ENCODE data around the gene WIF1. TPM values are rescaled to one million over a fixed set of nuclear protein-coding genes. Genes with fewer than 3 reads are reported as not detected.

WIF1 gene
- total and polyA plus RNA-seq, 7 experiments from 2014 or later = not detected

GRCh38 chr12:65164244-65164643, 43.1 kb upstream of the WIF1 start:
- Histone ChIP-seq H3K4me3 (ENCODE audit: low read length) (no peak overlapping the region), H3K36me3 (ENCODE audit: control insufficient read depth in 2 of 3, insufficient read depth in 3 of 3, low read length in 3 of 3) (no peaks in the 10 kb centered on the region), H3K9me3 (ENCODE audit: control insufficient read depth in 2 of 3, low read length in 3 of 3) (no peaks in the 10 kb centered on the region), H3K4me1 (ENCODE audit: control insufficient read depth in 2 of 2, insufficient read depth in 2 of 2, low read length in 2 of 2) (peaks cover 3 to 4% of the 10 kb centered on the region in 2 donors), H3K27ac (ENCODE audit: low read depth, low read length) (no peak overlapping the region), H3K27me3 (ENCODE audit: control insufficient read depth in 2 of 2, insufficient read depth in 2 of 2, low read length in 2 of 2) (no peaks in the 10 kb centered on the region)
- Mint-ChIP-seq H3K4me1 (peaks cover 0 to 12% (median 2%) of the 10 kb centered on the region in 7 donors), H3K27me3 (peaks cover 16 to 48% (median 30%) of the 10 kb centered on the region in 5 donors), H3K36me3 (peaks cover 0 to 6% (median 0%) of the 10 kb centered on the region in 5 donors), H3K27ac (no peak overlapping the region), H3K4me3 (no peak overlapping the region), H3K9me3 (no peaks in the 10 kb centered on the region)
- CTCF ChIA-PET = no interaction called here
- POLR2A ChIA-PET = interaction anchor here (0.6 kb wide), 1 partner anchor 67 kb away, joined by 4 read pairs; no protein-coding TSS in a partner anchor
- intact Hi-C loops (cut with micrococcal nuclease) = loop anchor here in 1 of 2 donors (10.0 kb wide), 3 partner anchors 939 to 1389 kb away; partner anchors contain the start of genes KICS2, LLPH and RXYLT1
- no peak for DNase-seq
- no peak for ATAC-seq

GRCh38 chr12:65162609-65163008, 41.5 kb upstream of the WIF1 start:
- Mint-ChIP-seq H3K4me3 (no peak overlapping the region), H3K27ac (no peak overlapping the region), H3K4me1 (peaks cover 0 to 4% (median 0%) of the 10 kb centered on the region in 7 donors), H3K9me3 (no peaks in the 10 kb centered on the region), H3K36me3 (peaks cover 0 to 6% (median 0%) of the 10 kb centered on the region in 5 donors), H3K27me3 (peaks cover 16 to 48% (median 30%) of the 10 kb centered on the region in 5 donors)
- Histone ChIP-seq H3K4me3 (ENCODE audit: low read length) (no peak overlapping the region), H3K27ac (ENCODE audit: low read depth, low read length) (no peak overlapping the region), H3K27me3 (ENCODE audit: control insufficient read depth in 2 of 2, insufficient read depth in 2 of 2, low read length in 2 of 2) (no peaks in the 10 kb centered on the region), H3K9me3 (ENCODE audit: control insufficient read depth in 2 of 3, low read length in 3 of 3) (no peaks in the 10 kb centered on the region), H3K36me3 (ENCODE audit: control insufficient read depth in 2 of 3, insufficient read depth in 3 of 3, low read length in 3 of 3) (no peaks in the 10 kb centered on the region), H3K4me1 (ENCODE audit: control insufficient read depth in 2 of 2, insufficient read depth in 2 of 2, low read length in 2 of 2) (no peaks in the 10 kb centered on the region)
- intact Hi-C loops (cut with micrococcal nuclease) = loop anchor here in 1 of 2 donors (10.0 kb wide), 3 partner anchors 938 to 1388 kb away; partner anchors contain the start of genes KICS2, LLPH and RXYLT1
- ChIA-PET POLR2A (no interaction called here), CTCF (no interaction called here)
- ATAC-seq (no peak), DNase-seq (no peak)

DNA sequence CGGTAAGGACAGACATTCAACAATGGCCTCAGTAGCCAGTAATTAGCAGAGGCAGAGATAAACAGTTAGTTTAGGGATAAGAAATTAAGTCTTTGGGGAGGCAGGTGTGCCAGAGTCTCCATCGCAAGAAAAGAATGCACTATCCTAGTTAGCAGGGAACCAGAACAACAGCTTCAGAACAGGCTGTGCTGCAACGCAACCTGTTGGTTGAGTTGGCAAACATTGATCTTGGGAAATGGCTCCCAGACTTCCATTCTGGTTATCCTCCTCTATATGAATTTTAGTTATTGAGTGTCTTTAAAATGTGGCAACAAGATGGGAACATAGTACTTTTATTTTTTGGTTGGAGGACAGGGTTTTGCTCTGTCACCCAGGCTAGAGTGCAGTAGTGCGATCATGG, 36.0 kb upstream of the WIF1 start:
- peak overlapping the region in 2 of 9 donors; percentile 21 to 73 for H3K27ac Mint-ChIP-seq
- H3K27me3 Mint-ChIP-seq = peaks cover 17 to 27% (median 20%) of the 10 kb centered on the region in 5 donors
- Histone ChIP-seq H3K27ac (ENCODE audit: low read depth, low read length) (no peak overlapping the region), H3K27me3 (ENCODE audit: control insufficient read depth in 2 of 2, insufficient read depth in 2 of 2, low read length in 2 of 2) (no peaks in the 10 kb centered on the region), H3K4me3 (ENCODE audit: low read length) (no peak overlapping the region), H3K9me3 (ENCODE audit: control insufficient read depth in 2 of 3, low read length in 3 of 3) (no peaks in the 10 kb centered on the region), H3K36me3 (ENCODE audit: control insufficient read depth in 2 of 3, insufficient read depth in 3 of 3, low read length in 3 of 3) (no peaks in the 10 kb centered on the region), H3K4me1 (ENCODE audit: control insufficient read depth in 2 of 2, insufficient read depth in 2 of 2, low read length in 2 of 2) (peaks cover 0 to 10% of the 10 kb centered on the region in 2 donors)
- intact Hi-C loops (cut with micrococcal nuclease) = no loop called here
- DNase-seq (no peak), ATAC-seq (no peak)
- peaks cover 0 to 11% (median 0%) of the 10 kb centered on the region in 5 donors for H3K36me3 Mint-ChIP-seq
- H3K4me3 Mint-ChIP-seq = peak overlapping the region in 3 of 10 donors; percentile 17 to 53 (median 35)
- ChIA-PET POLR2A (interaction anchor here (1.6 kb wide), 1 partner anchor 12 kb away, joined by 10 read pairs; the partner anchor contains the start of gene LEMD3), CTCF (interaction anchor here (0.9 kb wide), 1 partner anchor 74 kb away, joined by 3 read pairs; no protein-coding TSS in a partner anchor)
- peaks cover 0 to 3% (median 0%) of the 10 kb centered on the region in 11 donors for H3K9me3 Mint-ChIP-seq
- peaks cover 6 to 16% (median 11%) of the 10 kb centered on the region in 7 donors for H3K4me1 Mint-ChIP-seq

GRCh38 chr12:65156366-65156841, 35.3 kb upstream of the WIF1 start:
- peak; percentile 49 for ATAC-seq
- no peaks in the 10 kb centered on the region for H3K36me3 ChIP-seq (ENCODE audit: control insufficient read depth in 2 of 3, insufficient read depth in 3 of 3, low read length in 3 of 3)

DNA sequence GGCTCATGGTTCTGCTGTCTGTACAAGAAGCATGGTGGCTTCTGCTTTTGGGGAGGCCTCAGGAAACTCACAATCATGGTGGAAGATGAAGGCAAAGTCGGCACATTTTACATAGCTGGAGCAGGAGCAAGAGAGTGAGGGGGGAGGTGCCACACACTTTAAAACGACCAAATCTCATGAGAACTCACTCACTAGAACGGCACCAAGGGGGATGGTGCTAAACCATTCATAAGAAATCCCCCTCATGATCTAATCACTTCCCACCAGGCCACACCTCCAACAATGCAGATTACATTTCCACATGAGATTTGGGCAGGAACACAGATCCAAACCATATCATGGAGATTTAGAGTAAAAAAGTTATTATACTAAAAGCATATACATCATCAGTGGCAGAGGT, 34.7 kb upstream of the WIF1 start:
- POLR2A ChIA-PET = no interaction called here
- Mint-ChIP-seq H3K27ac (peak overlapping the region in 2 of 9 donors; percentile 45 to 73), H3K27me3 (peaks cover 10 to 29% (median 21%) of the 10 kb centered on the region in 5 donors), H3K9me3 (peaks cover 0 to 3% (median 0%) of the 10 kb centered on the region in 11 donors), H3K36me3 (peaks cover 0 to 13% (median 0%) of the 10 kb centered on the region in 5 donors), H3K4me1 (peaks cover 6 to 16% (median 11%) of the 10 kb centered on the region in 7 donors), H3K4me3 (peak overlapping the region in 2 of 10 donors; percentile 15 to 35)
- CTCF ChIA-PET = no interaction called here
- Histone ChIP-seq H3K4me3 (ENCODE audit: low read length) (no peak overlapping the region), H3K27ac (ENCODE audit: low read depth, low read length) (no peak overlapping the region), H3K36me3 (ENCODE audit: control insufficient read depth in 2 of 3, insufficient read depth in 3 of 3, low read length in 3 of 3) (no peaks in the 10 kb centered on the region), H3K4me1 (ENCODE audit: control insufficient read depth in 2 of 2, insufficient read depth in 2 of 2, low read length in 2 of 2) (peaks cover 0 to 10% of the 10 kb centered on the region in 2 donors), H3K27me3 (ENCODE audit: control insufficient read depth in 2 of 2, insufficient read depth in 2 of 2, low read length in 2 of 2) (no peaks in the 10 kb centered on the region), H3K9me3 (ENCODE audit: control insufficient read depth in 2 of 3, low read length in 3 of 3) (no peaks in the 10 kb centered on the region)
- DNase-seq = no peak
- intact Hi-C loops (cut with micrococcal nuclease) = loop anchor here in 1 of 2 donors (1.0 kb wide), 2 partner anchors 14 to 77 kb away; partner anchors contain the start of gene LEMD3
- ATAC-seq = no peak

More at GRCh38 chr12:65156366-65156841, 35.3 kb upstream of the WIF1 start:
- Histone ChIP-seq H3K27ac (ENCODE audit: low read depth, low read length) (no peak overlapping the region), H3K4me3 (ENCODE audit: low read length) (no peak overlapping the region), H3K9me3 (ENCODE audit: control insufficient read depth in 2 of 3, low read length in 3 of 3) (no peaks in the 10 kb centered on the region), H3K4me1 (ENCODE audit: control insufficient read depth in 2 of 2, insufficient read depth in 2 of 2, low read length in 2 of 2) (peaks cover 0 to 10% of the 10 kb centered on the region in 2 donors), H3K27me3 (ENCODE audit: control insufficient read depth in 2 of 2, insufficient read depth in 2 of 2, low read length in 2 of 2) (no peaks in the 10 kb centered on the region)
- ChIA-PET CTCF (interaction anchor here (0.9 kb wide), 1 partner anchor 74 kb away, joined by 3 read pairs; no protein-coding TSS in a partner anchor), POLR2A (interaction anchor here (1.6 kb wide), 1 partner anchor 13 kb away, joined by 10 read pairs; the partner anchor contains the start of gene LEMD3)
- peaks cover 12 to 27% (median 25%) of the 10 kb centered on the region in 5 donors for H3K27me3 Mint-ChIP-seq
- H3K27ac Mint-ChIP-seq = peak overlapping the region in 6 of 9 donors; percentile 3 to 73 (median 37)
- H3K4me3 Mint-ChIP-seq = peak overlapping the region in 6 of 10 donors; percentile 4 to 53 (median 36)
- peaks cover 6 to 16% (median 11%) of the 10 kb centered on the region in 7 donors for H3K4me1 Mint-ChIP-seq
- H3K9me3 Mint-ChIP-seq = peaks cover 0 to 3% (median 0%) of the 10 kb centered on the region in 11 donors
- H3K36me3 Mint-ChIP-seq = peaks cover 0 to 13% (median 0%) of the 10 kb centered on the region in 5 donors
- DNase-seq = peak in 6 of 9 donors; percentile 14 to 43 (median 26)
- intact Hi-C loops (cut with micrococcal nuclease) = loop anchor here in 1 of 2 donors (1.0 kb wide), 2 partner anchors 13 to 76 kb away; partner anchors contain the start of gene LEMD3

GRCh38 chr12:65152596-65152995, 31.5 kb upstream of the WIF1 start:
- no peaks in the 10 kb centered on the region for H3K36me3 ChIP-seq (ENCODE audit: control insufficient read depth in 2 of 3, insufficient read depth in 3 of 3, low read length in 3 of 3)
- no peaks in the 10 kb centered on the region for H3K27me3 ChIP-seq (ENCODE audit: control insufficient read depth in 2 of 2, insufficient read depth in 2 of 2, low read length in 2 of 2)
- ChIA-PET CTCF (no interaction called here), POLR2A (no interaction called here)
- no peaks in the 10 kb centered on the region for H3K9me3 ChIP-seq (ENCODE audit: control insufficient read depth in 2 of 3, low read length in 3 of 3)
- H3K4me1 ChIP-seq (ENCODE audit: control insufficient read depth in 2 of 2, insufficient read depth in 2 of 2, low read length in 2 of 2) = peaks cover 0 to 10% of the 10 kb centered on the region in 2 donors
- no peak for DNase-seq
- no peak overlapping the region for H3K4me3 Mint-ChIP-seq
- peaks cover 6 to 16% (median 11%) of the 10 kb centered on the region in 7 donors for H3K4me1 Mint-ChIP-seq
- no peak overlapping the region for H3K4me3 ChIP-seq (ENCODE audit: low read length)
- peaks cover 0 to 3% (median 0%) of the 10 kb centered on the region in 11 donors for H3K9me3 Mint-ChIP-seq
- intact Hi-C loops (cut with micrococcal nuclease) = no loop called here
- H3K27ac Mint-ChIP-seq = no peak overlapping the region
- H3K27me3 Mint-ChIP-seq = peaks cover 13 to 30% (median 26%) of the 10 kb centered on the region in 5 donors
- peaks cover 0 to 9% (median 0%) of the 10 kb centered on the region in 5 donors for H3K36me3 Mint-ChIP-seq
- no peak for ATAC-seq
- H3K27ac ChIP-seq (ENCODE audit: low read depth, low read length) = no peak overlapping the region
